Amygdala (tissue), 56 donors: ENCODE measurements around the gene GIMAP6.
"Not testable (repeated sequence)": the region's sequence is repeated elsewhere in the genome, so short reads cannot be mapped to it uniquely, and the experiment has no call there.

Experiments used
- DNase-seq, 56 donors: peaks; one replicate each; lab custom pipeline; 2025; lab: John Stamatoyannopoulos, UW

GIMAP6 gene

DNA sequence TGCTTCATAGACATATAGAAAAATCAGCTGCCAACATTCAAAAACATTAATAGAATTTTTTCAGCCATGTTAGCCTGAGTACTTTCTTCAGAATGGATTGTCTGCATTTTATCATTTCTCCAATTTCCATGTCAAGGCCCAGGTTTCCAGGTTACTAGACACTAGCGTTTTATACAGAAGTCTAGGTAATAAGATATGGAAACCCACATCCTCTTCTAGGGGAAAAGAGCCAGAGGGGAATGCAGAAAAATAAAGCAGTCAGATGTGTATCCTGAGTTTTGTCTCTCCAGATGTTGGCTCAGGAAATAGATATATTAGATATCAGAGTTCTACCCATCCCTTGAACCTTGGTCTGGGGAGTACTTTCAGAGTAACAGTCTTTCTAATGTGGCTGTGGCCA, 44.6 kb downstream of the GIMAP6 start:
- no peak for DNase-seq

DNA sequence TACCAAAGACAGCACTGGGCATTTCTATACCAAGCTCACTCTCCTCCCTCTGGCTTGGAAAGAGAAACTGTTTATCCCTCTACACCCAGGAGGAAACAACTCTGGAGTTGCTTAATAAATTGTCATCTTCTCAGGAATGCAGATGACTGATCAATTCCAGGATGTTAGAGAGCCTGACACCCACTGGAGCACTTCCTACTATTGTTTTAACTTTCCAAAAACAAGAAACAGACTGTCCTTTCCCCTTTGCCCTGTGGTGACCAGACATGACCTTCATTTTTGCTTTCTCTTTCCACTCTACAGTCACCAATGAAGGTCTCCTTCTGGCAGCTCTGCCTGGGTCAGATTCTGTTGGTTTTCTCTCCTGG, 45.4 kb downstream of the GIMAP6 start:
- no peak for DNase-seq

DNA sequence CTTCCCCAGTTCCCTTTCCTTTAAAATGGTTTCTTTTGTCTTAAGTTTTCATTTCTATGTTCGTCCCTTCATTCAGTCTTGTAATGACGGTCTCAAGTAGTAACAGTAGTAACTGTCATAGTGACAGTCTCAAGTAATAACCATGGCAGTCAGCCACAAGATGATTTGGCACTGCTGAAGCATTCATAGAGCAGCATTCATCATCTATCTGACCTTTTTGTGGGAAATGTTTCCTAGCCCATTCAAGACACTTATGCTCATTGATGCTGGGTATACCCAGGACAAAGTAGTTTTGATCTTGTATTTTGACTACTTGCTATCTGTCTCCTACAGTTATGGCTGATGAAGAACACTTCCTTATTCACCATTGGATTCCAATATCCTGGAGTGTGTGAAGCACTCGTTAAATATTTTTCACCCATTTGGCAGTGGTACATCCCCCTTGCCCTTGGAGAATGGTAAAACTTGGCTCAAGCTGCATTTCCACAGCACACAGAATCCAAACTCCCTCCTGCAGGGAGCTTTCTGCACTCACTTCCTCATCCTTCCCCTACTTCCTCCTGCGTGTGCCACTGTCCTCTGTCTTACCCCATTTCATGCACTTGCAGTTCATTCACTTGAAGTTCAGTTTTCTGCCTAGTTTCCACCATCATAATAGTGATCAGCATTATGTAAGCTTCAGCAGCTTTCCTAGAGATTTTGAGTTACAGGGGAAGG, 46.0 kb downstream of the GIMAP6 start:
- DNase-seq = peak in 1 of 56 donors; percentile 5

DNA sequence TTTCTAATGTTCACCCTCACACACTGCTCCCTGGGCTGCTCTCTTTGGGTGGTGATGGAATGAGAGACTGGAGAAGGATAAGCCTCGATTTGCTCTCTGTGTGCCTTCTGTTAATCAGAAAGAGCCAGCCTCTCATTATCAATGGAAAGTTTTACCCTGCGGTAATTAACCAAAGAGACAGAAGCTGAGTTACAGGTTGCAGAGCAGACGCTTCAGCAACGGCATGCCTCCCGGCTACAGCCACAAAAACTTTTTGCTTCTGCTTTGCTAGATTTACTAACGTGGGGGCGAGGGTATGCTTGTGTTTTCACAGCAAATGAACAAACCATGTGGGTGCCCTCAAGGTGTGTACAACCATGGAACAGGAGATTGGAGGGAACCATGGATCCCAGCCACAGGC, 47.0 kb downstream of the GIMAP6 start:
- no peak for DNase-seq

DNA sequence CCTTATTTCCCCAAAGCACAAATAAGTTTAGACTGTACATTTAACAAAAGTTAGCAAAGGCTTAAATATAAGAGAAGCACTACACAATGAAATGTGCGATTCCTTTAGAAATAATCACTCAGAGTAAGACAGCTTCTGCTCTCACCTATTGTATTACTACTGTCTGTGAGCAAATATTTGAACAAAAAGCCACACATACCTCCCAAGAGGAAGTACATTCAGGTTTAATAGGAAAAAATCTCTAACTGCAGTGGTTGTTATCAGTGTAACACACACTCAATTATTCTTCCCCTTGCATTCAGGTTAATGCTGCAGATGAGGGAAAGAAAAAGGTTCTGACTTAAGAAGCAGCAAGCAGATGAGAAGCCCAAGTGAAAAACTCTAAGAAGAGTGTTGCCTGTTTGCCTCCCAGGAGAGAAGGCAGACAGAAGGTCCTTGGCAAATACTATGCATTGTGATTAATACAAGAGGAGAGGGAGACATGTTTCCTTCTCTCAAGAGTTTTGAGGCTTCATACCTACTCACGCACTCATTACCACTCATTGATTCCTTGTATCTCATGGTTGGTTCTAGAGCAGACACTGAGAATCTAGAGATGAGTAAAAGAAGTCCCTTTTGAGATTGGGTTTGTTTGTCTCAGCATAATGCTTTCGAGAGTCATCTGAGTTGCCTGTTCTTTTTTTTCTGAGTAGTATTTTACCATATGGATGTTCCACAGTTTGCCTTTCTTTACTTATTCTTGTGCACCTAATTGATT, 51.4 kb downstream of the GIMAP6 start:
- no peak for DNase-seq

DNA sequence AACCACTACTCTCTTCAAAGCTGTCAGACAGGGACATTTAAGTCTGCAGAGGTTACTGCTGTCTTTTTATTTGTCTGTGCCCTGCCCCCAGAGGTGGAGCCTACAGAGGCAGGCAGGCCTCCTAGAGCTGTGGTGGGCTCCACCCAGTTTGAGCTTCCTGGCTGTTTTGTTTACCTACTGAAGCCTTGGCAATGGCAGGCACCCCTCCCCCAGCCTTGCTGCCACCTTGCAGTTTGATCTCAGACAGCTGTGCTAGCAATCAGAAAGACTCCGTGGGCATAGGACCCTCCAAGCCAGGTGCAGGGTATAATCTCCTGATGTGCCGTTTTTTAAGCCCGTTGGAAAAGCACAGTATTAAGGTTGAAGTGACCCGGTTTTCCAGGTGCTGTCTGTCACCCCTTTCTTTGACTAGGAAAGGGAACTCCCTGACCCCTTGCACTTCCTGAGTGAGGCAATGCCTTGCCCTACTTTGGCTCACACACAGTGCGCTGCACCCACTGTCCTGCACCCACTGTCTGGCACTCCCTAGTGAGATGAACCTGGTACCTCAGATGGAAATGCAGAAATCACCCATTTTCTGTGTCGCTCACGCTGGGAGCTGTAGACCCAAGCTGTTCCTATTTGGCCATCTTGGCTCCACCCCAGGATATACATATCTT, 52.1 kb downstream of the GIMAP6 start:
- DNase-seq = not testable (repeated sequence)
